ENCODE results near the gene RANBP3L. TPM values are rescaled to one million over a fixed set of nuclear protein-coding genes. Genes with fewer than 3 reads are reported as not detected.

RANBP3L gene
- total and polyA plus RNA-seq, 9 of the 15 experiments (the other 6 are each of a cell fraction or from before 2014, with no cell fraction given) = 0.01 to 0.06 TPM; not detected in 7

DNA sequence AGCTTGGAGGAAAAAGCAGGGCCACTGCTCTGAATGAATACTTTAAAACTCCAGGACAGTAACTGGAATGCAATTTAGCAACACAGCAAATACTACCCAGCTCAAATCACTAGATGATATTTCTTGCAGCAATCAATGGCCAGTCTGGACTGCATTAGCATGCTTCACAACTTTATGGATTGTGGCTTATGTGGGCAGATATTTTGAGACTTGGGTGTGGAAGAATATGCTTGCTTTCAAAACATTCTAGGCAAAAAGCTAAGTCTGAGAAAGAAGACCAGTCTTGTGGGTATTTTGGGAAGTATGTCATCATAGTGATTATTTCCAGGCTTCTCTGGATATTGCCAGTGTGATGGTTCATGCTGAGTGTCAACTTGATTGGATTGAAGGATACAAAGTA, 3.1 kb downstream of the RANBP3L start:
- ChIA-PET POLR2A (no interaction called here), CTCF (ENCODE audit: low intra/inter-chr PET ratio) (no interaction called here)
- Histone ChIP-seq H4K20me1 (replicated peaks; ENCODE audit: control insufficient read depth, insufficient read depth, low read length) (no peaks in the 10 kb centered on the region), H3K27me3 (ENCODE audit: control insufficient read depth in 2 of 2, insufficient read depth in 2 of 2, low read length in 2 of 2) (0 out of 5 replicates have a peak, but pooled peaks cover 0 to 4% of the 10 kb centered on the region in 2 experiments), H3K9me3 (replicated peaks; ENCODE audit: control insufficient read depth, insufficient read depth, low read depth, low read length) (no peaks in the 10 kb centered on the region), H3K4me2 (ENCODE audit: insufficient read depth, low read length) (no peak overlapping the region), H2AFZ (ENCODE audit: low read depth, low read length) (no peak overlapping the region), H3K36me3 (ENCODE audit: control insufficient read depth, insufficient read depth, low read length) (no peaks in the 10 kb centered on the region), H3K27ac (ENCODE audit: extremely low read depth, low read depth, low read length) (no peak overlapping the region), H3K4me1 (replicated peaks in 1 of 2; ENCODE audit: control insufficient read depth in 2 of 2, insufficient read depth in 2 of 2, low read length in 2 of 2) (no peaks in the 10 kb centered on the region), H3K4me3 (no peak overlapping the region), H3K9me1 (ENCODE audit: control insufficient read depth, insufficient read depth, low read length) (no peaks in the 10 kb centered on the region), H3K9ac (ENCODE audit: insufficient read depth in 1 of 2, low read depth in 2 of 2, low read length in 2 of 2) (no peak overlapping the region), H3K79me2 (ENCODE audit: control insufficient read depth, insufficient read depth, low read length) (no peaks in the 10 kb centered on the region)
- ATAC-seq (no peak), DNase-seq (ENCODE audit: extremely low read depth in 1 of 4, low spot score in 3 of 4) (no peak), FAIRE-seq (no peak)
- no TSS peak for BruUV-seq (replicated peaks)
- intact Hi-C loops (cut with micrococcal nuclease) = no loop called here
- in situ Hi-C loops (cut with MboI) = no loop called here
- TF ChIP-seq SMAD4 (CRISPR knock-in tag; conservative IDR thresholded peaks at IDR 0.05) = no peak
- TF ChIP-seq FOXO4 (CRISPR knock-in tag; IDR thresholded peaks at IDR 0.05) = no peak
- no peak for TF ChIP-seq ARNT (IDR thresholded peaks at IDR 0.05)
- TF ChIP-seq NRF1 (conservative IDR thresholded peaks at IDR 0.05 in 1 of 2, IDR thresholded peaks at IDR 0.05 in 1 of 2) = no peak
- TF ChIP-seq, protein P1, sequence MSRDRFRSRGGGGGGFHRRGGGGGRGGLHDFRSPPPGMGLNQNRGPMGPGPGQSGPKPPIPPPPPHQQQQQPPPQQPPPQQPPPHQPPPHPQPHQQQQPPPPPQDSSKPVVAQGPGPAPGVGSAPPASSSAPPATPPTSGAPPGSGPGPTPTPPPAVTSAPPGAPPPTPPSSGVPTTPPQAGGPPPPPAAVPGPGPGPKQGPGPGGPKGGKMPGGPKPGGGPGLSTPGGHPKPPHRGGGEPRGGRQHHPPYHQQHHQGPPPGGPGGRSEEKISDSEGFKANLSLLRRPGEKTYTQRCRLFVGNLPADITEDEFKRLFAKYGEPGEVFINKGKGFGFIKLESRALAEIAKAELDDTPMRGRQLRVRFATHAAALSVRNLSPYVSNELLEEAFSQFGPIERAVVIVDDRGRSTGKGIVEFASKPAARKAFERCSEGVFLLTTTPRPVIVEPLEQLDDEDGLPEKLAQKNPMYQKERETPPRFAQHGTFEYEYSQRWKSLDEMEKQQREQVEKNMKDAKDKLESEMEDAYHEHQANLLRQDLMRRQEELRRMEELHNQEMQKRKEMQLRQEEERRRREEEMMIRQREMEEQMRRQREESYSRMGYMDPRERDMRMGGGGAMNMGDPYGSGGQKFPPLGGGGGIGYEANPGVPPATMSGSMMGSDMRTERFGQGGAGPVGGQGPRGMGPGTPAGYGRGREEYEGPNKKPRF (IDR thresholded peaks at IDR 0.05; ENCODE audit: low read depth, low read length) = no peak
- no peak for TF ChIP-seq NCOA2 (IDR thresholded peaks at IDR 0.05; ENCODE audit: partially characterized antibody in 2 of 2)
- TF ChIP-seq ZNF165 (CRISPR knock-in tag; IDR thresholded peaks at IDR 0.05; ENCODE audit: borderline replicate concordance) = no peak
- TF ChIP-seq, protein P2, sequence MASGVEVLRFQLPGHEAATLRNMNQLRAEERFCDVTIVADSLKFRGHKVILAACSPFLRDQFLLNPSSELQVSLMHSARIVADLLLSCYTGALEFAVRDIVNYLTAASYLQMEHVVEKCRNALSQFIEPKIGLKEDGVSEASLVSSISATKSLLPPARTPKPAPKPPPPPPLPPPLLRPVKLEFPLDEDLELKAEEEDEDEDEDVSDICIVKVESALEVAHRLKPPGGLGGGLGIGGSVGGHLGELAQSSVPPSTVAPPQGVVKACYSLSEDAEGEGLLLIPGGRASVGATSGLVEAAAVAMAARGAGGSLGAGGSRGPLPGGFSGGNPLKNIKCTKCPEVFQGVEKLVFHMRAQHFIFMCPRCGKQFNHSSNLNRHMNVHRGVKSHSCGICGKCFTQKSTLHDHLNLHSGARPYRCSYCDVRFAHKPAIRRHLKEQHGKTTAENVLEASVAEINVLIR (CRISPR knock-in tag; IDR thresholded peaks at IDR 0.05) = no peak
- TF ChIP-seq ZBTB49 (CRISPR knock-in tag; IDR thresholded peaks at IDR 0.05; ENCODE audit: borderline replicate concordance) = no peak
- no peak for TF ChIP-seq NCOA6 (IDR thresholded peaks at IDR 0.05)
- no peak for TF ChIP-seq KDM1A (IDR thresholded peaks at IDR 0.05)
- TF ChIP-seq ZBTB8A (IDR thresholded peaks at IDR 0.05; ENCODE audit: partially characterized antibody) = no peak
- TF ChIP-seq RBM22 (IDR thresholded peaks at IDR 0.05; ENCODE audit: low read depth, low read length, poor library complexity, severe bottlenecking) = no peak
- TF ChIP-seq TFE3 (CRISPR knock-in tag; IDR thresholded peaks at IDR 0.05) = no peak

Data from K562 (cell line).